Measurements from ENCODE around the gene TMEM91.

GRCh38 chr19:41411100-41411967, 35.0 kb downstream of the TMEM91 start:
- TF ChIP-seq CTCF (IDR thresholded peaks at IDR 0.05; ENCODE audit: low read depth, low read length, poor library complexity, severe bottlenecking) (no peak), EZH2phosphoT487 (IDR thresholded peaks at IDR 0.05; ENCODE audit: borderline replicate concordance, low read length) (no peak)
